HG02943 (cell line): ENCODE measurements around the gene LRRC26.
A peak's percentile ranks its signal among the peaks of the same experiment; 100 is the strongest.
"Not testable (repeated sequence)": the region's sequence is repeated elsewhere in the genome, so short reads cannot be mapped to it uniquely, and the experiment has no call there.

Source experiments
- ATAC-seq: cut with Tn5 transposase; IDR thresholded peaks from one replicate; pipeline ENCODE4 v1.9.1; 2021; ENCODE audit warnings: mild to moderate bottlenecking, low read depth, moderate library complexity; ENCODE audit not compliant: unreplicated experiment

LRRC26 gene

DNA sequence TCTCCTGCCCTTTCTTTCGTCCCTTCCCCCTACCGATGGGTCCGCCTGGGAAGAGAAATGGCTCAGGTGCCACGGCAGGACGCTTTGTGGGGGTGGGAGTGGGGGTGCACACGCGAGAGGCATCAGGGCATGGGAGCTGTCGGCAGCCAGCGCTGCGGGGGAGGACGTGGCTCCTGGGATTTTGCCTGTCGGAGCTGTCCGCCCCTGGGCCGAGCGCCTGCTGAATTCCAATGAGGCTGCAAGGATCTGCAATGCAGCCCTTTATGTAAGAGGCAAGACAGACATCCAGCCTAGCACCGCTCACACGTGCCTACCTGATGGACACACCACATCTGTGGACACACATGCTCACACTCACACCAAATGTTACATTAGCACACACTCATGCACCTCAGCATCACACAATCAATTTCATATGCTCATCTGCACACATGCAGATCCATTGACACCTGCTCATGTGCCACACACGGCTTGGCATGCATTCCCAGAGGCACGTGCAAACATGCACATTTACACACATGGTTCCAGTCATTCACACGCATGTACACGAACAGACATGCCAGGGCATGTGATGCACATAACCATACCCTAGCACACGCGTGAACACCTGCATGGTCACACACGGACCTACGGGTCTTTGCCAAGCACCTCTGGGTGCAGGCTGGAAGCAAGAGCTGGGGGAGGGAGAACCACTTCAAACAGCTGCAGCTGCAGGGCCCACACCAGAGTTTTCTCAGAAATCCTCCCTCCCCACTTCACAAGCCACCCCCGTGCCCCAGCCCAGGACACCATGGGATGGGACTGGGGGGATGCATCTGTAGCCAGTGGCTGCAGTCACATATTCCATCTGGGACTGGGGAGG lies 29.5 kb downstream of the LRRC26 start:
- ATAC-seq, result no peak

- no peak for ATAC-seq
Measured at GRCh38 chr9:137139468-137140150, 30.2 kb downstream of the LRRC26 start.

DNA sequence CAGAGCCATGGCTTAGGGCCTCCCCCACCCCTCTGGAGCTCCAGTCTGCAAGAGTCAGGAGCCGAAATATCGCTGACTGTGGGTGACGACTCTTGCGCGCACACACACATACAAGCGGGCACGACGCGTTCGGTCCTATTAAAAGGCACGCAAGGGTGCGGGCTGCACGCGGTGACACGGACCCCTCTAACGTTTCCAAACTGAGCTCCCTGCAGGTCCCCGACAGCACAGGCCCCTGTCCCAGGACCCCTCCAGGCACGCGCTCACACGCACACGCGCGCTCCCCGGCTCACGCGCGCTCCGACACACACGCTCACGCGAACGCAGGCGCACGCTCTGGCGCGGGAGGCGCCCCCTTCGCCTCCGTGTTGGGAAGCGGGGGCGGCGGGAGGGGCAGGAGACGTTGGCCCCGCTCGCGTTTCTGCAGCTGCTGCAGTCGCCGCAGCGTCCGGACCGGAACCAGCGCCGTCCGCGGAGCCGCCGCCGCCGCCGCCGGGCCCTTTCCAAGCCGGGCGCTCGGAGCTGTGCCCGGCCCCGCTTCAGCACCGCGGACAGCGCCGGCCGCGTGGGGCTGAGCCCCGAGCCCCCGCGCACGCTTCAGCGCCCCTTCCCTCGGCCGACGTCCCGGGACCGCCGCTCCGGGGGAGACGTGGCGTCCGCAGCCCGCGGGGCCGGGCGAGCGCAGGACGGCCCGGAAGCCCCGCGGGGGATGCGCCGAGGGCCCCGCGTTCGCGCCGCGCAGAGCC lies 31.0 kb downstream of the LRRC26 start, which contains the start of gene GRIN1:
GRIN1 (plus strand) TSS at position 433 of the 746 bp plus-strand sequence. CDS start 333 bp downstream, outside the sequence.
- ATAC-seq, result no peak

DNA sequence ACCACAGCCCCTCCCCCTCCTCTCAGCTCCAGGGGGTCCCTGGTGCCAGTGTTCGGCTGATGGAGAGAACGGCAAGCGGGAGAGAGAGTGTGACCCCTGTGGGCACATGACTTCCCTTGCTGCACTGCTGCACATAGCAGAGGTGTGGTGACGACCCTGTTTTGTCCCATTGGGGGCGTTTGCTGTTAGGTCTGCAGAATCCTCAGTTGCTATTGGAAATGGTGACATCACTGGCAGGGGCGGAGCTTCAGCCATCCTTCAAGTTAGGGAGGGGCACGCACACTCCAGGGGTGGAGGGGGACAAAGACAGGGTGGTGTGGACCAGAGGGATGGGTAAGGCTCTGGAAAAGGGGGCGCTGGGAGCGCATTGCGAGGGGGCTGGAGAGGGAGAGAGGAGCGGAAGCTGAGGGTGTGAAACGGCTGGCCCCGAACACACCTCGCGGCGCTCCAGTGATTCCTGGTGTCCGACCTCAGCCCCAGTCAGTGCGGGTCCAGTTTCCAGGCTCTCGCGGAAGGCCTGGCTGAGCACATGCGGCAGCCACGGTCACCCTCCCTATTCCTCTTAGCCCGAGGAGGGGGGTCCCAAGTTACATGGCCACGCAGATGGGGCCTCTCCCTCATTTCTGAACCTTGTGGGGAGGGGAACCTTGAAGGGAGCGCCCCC lies 31.7 kb downstream of the LRRC26 start:
- ATAC-seq, result no peak

GRCh38 chr9:137136881-137137607 lies 32.8 kb downstream of the LRRC26 start:
- ATAC-seq, result no peak

DNA sequence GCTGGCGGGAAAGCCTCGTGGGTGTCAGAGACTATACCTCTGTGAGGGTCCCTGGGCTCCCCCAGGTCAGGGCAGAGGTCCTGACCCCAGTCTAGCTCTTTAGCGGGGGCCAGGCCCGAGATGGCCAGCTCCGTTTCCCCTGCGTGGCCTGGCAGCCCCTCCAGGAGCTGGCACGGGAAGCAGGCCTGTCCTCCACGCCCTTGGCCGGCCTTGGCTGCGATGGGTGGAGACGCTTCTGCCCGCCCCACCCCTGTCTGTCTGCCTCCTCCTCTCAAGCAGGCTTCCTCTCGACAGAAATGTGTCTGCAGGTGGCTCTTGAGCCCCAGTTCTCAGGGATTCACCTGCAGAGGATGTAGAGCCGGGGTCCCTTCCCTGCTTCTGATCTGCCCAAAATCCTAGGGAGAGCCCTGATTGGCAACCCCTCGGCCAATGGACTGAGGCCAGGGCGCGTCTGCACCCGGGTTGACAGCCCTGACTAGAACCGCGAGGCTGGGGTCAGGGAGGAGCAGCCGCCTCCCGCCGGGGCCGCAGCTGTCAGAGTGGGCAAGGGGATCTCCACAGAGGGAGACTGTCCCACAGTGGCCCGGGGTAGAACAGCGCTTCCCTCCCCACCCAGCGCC lies 33.5 kb downstream of the LRRC26 start:
- ATAC-seq, result no peak

DNA sequence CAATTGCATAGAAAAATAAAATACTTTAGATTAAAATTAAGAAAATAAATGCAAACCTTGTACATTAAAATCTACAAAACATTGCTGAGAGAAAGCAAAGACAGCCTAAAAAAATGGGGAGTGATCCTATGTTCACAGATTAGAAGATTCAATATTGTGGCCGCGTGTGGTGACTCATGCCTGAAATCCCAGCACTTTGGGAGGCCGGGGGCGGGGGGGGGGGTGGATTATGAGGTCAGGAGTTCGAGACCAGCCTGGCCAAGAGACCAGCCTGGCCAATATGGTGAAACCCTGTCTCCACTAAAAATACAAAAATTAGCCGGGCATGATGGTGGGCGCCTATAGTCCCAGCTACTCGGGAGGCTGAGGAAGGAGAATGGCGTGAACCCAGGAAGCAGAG lies 34.7 kb downstream of the LRRC26 start:
- ATAC-seq, result not testable (repeated sequence)

DNA sequence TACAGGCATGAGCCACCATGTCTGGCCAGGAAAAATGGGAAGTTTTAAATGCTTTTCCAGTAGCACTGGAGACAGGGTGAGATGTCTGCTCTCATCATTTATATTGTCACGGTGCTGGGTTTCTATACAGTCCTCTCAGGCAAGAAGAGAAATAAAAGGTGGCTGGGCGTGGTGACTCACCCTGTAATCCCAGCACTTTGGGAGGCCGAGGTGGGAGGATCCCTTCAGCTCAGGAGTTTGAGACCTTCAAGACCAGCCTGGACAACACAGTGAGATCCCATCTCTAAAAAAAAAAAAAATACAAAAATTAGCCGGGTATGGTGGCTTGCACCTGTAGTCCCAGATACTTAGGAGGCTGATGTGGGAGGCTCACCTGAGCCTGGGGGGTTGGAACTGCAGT lies 35.7 kb downstream of the LRRC26 start:
- no peak for ATAC-seq

DNA sequence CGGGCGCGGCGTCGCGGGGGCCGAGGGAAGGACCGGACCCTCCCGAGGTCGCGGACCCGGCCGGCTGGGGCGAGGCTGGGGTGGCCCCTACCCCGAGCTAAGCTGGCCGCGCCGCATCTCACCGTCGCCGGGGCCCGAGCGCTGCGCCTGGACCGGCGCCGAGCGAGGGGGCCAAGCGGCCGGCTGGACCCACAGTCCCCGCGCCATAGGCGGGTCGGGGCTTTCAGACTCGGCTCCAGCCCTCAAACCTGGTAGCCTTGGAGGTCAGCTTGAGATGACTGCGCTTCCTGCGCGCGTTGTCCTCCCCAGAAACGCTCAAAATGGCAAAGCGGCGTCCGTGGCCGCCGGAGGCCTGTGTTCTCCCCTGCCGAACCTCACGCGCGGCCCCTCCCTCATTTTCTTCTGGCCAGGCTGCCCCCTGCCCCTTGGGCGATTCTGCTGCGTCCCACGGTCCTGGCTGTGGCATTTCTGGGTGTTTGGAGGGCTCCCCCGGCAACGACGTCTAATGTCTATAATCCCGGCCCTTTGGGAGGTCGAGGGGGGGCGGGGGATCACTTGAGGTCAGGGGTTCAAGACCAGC lies 39.6 kb downstream of the LRRC26 start:
- ATAC-seq, result peak; percentile 19

DNA sequence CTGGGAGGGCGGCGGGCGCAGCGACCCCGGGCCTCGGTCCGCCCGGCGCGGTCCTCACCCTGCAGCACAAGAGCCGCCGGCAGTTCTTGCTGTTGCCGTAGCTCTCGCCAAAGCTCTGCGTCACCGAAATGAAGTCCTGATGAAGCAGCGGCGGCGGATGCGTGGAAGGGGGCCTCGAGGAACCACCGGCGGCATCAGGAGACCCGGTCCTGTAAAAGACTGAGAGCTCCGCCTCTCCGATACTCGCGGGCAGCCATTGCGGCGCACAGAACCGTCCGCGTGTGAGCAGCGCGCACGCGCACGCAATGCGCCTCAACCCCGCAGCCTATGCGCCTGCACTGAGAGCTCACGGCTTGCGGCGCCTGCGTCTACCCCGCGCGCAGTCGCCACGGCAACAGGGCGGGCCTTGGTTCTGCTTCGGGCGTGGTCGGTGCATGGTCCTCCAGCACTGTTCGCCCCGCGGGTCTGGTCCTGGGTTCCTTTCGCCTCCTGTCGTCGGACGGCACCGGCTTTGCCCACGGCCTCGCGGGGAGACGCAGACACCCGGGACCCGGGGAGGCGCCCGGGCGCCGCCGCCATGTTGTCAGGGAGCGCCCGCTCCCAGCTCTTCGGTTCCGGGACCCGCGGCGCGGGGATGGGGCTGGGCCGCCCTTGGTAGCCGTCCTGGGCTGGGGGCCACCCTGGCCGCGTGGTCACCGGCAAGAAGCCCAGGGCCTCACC lies 40.2 kb downstream of the LRRC26 start:
- ATAC-seq, result peak; percentile 65

GRCh38 chr9:137128862-137129455 lies 40.9 kb downstream of the LRRC26 start:
- peak; percentile 11 for ATAC-seq

DNA sequence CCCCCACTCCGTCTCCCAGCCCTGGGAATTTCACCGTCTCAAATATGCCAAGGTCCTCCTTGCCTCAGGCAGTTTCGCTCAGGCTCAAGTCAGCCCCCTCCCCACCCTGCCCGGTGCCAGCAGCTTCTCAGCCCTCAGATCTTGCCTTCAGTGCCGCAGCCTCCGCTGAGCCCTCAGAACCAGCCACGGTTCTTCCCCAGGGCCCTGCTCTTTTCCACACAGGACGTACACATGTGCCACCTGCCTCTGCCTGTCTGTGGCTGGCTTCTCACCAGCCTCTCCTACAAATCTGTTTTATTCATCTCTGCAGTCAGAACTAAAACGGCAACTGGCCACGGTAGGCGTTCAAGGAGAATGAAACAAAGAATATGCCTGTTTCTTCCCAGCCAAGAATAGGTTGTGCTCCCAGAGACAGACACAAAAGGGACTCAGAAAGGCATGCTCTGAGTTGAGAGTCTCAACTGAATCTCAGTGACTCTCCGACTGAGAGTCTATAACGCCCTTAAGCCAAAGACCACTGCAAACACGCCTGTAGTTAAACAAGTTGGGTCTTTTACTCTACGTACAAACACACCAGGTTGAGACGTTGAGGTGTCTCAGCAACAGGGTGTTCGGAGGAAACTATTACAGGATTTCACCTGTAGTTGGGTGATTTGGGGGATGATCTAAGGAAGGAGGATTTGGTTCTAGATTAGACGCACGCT lies 41.5 kb downstream of the LRRC26 start:
- no peak for ATAC-seq

GRCh38 chr9:137127301-137128157 lies 42.3 kb downstream of the LRRC26 start:
- no peak for ATAC-seq

- no peak for ATAC-seq
Measured at GRCh38 chr9:137126786-137127185, 43.1 kb downstream of the LRRC26 start.

- ATAC-seq, result not testable (repeated sequence)
Measured at GRCh38 chr9:137123952-137124462, 45.8 kb downstream of the LRRC26 start.

DNA sequence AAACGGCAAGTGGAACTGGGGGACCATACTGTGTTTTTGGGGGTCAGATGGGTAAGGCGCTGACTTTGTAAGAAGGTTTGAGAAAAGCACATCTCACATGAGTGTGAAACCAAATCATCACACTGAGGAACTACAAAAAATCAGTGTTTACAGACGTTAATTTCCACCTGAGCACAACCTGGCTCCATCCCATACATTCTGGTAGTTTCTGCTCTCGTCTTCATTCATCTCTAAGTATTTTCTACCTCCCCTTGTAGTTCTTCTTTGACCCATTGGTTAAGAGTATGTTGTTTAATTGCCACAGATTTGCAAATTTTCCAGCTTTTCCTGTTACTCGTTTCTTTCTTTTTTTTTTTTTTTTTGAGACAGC lies 46.4 kb downstream of the LRRC26 start:
- ATAC-seq, result peak; percentile 48
